SW 1271 (cell line): ENCODE measurements around the gene RUFY1.
"Not testable (repeated sequence)": the region's sequence is repeated elsewhere in the genome, so short reads cannot be mapped to it uniquely, and the experiment has no call there.

Experiments used
- DNase-seq, 2 experiments: peaks; one replicate each; lab custom pipeline; 2025; lab: John Stamatoyannopoulos, UW

The RUFY1 gene

GRCh38 chr5:179550511-179551342, at the start of gene RUFY1:
Gene RUFY1, plus strand, starts transcription at chr5:179550554. Its CDS starts 16 bp downstream, at chr5:179550570.
- peak; percentile 57 to 78 for DNase-seq

GRCh38 chr5:179501997-179502396, 48.4 kb upstream of the RUFY1 start:
- not testable (repeated sequence) for DNase-seq

GRCh38 chr5:179502420-179502819, 47.9 kb upstream of the RUFY1 start:
- not testable (repeated sequence) for DNase-seq

- DNase-seq: no peak
Measured at GRCh38 chr5:179504191-179504590, 46.2 kb upstream of the RUFY1 start.

GRCh38 chr5:179504600-179505396, 45.6 kb upstream of the RUFY1 start:
- no peak for DNase-seq

- no peak for DNase-seq
Measured at GRCh38 chr5:179505636-179506261, 44.6 kb upstream of the RUFY1 start.

GRCh38 chr5:179509239-179509638, 41.1 kb upstream of the RUFY1 start:
- DNase-seq: no peak

GRCh38 chr5:179509845-179510244, 40.5 kb upstream of the RUFY1 start:
- DNase-seq: no peak

GRCh38 chr5:179512452-179513000, 37.8 kb upstream of the RUFY1 start:
- no peak for DNase-seq

GRCh38 chr5:179515501-179515900, 34.9 kb upstream of the RUFY1 start:
- DNase-seq: not testable (repeated sequence)

GRCh38 chr5:179516221-179516620, 34.1 kb upstream of the RUFY1 start:
- no peak for DNase-seq

- not testable (repeated sequence) for DNase-seq
Measured at GRCh38 chr5:179517746-179518145, 32.6 kb upstream of the RUFY1 start.

GRCh38 chr5:179518369-179518768, 32.0 kb upstream of the RUFY1 start:
- not testable (repeated sequence) for DNase-seq

GRCh38 chr5:179519416-179520070, 30.8 kb upstream of the RUFY1 start:
- DNase-seq: not testable (repeated sequence)

GRCh38 chr5:179522107-179522506, 28.2 kb upstream of the RUFY1 start:
- DNase-seq: not testable (repeated sequence)

- no peak for DNase-seq
Measured at GRCh38 chr5:179526978-179527377, 23.4 kb upstream of the RUFY1 start.

GRCh38 chr5:179530069-179530998, 20.0 kb upstream of the RUFY1 start:
- no peak for DNase-seq

GRCh38 chr5:179533024-179533423, 17.3 kb upstream of the RUFY1 start:
- DNase-seq: no peak

- DNase-seq: no peak
Measured at GRCh38 chr5:179533907-179534306, 16.4 kb upstream of the RUFY1 start.

GRCh38 chr5:179534431-179534830, 15.9 kb upstream of the RUFY1 start:
- no peak for DNase-seq

- DNase-seq: no peak
Measured at GRCh38 chr5:179536676-179537075, 13.7 kb upstream of the RUFY1 start.
